WI38 (cell line): Measurements from ENCODE around the gene ZNF263.

Experiments used
- H3K4me3 ChIP-seq: 2 replicates; pipeline ENCODE4 v1.5.1; 2011; ENCODE audit warnings: low read depth, mild to moderate bottlenecking, control low read depth, low read length
- TF ChIP-seq, protein P1 (sequence below): IDR thresholded peaks from 2 replicates; pipeline ENCODE4 v1.5.1; 2012; ENCODE audit warnings: low read depth, mild to moderate bottlenecking, control low read depth, low read length

ZNF263 gene

DNA sequence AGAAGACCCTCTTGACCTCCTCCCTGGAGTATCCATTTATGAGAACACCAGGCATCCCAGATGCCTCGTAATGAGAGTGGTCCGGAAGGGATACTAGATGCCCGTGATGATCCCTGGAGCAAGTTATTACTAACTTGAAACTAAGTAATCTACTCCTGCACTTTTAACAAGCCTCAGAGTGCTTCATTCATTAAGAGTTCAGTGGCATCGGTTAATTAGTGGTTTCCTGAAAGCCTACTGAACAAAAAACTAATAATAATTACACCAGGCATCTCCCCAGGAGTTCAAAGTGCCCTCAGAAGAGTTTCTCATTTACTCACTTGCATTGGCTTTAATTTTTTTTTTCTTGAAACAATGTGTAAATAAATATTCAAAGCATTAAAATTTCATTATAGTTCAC is 44.2 kb downstream of the ZNF263 start:
- no peak overlapping the region for H3K4me3 ChIP-seq
- TF ChIP-seq, protein P1, sequence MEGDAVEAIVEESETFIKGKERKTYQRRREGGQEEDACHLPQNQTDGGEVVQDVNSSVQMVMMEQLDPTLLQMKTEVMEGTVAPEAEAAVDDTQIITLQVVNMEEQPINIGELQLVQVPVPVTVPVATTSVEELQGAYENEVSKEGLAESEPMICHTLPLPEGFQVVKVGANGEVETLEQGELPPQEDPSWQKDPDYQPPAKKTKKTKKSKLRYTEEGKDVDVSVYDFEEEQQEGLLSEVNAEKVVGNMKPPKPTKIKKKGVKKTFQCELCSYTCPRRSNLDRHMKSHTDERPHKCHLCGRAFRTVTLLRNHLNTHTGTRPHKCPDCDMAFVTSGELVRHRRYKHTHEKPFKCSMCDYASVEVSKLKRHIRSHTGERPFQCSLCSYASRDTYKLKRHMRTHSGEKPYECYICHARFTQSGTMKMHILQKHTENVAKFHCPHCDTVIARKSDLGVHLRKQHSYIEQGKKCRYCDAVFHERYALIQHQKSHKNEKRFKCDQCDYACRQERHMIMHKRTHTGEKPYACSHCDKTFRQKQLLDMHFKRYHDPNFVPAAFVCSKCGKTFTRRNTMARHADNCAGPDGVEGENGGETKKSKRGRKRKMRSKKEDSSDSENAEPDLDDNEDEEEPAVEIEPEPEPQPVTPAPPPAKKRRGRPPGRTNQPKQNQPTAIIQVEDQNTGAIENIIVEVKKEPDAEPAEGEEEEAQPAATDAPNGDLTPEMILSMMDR: no peak

DNA sequence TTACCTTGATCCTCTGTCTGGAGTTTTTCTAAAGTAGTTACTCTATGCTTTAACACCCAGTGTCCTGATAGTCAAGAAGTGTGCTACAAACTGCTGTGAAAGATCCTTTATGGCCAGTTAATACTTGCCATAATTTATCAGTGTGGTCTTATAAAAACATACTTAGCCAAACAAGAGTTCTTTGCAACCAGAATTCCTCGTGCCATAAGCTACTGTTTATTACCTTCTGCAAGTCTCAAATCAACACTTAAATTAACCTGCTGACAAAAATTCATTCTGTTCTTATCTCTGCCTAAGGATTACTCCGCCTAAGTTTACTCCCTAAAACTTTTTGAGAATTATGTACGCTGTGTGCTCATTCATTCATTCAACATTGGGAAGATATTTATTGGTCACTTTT is 44.8 kb downstream of the ZNF263 start:
- TF ChIP-seq, protein P1: no peak
- H3K4me3 ChIP-seq: no peak overlapping the region

DNA sequence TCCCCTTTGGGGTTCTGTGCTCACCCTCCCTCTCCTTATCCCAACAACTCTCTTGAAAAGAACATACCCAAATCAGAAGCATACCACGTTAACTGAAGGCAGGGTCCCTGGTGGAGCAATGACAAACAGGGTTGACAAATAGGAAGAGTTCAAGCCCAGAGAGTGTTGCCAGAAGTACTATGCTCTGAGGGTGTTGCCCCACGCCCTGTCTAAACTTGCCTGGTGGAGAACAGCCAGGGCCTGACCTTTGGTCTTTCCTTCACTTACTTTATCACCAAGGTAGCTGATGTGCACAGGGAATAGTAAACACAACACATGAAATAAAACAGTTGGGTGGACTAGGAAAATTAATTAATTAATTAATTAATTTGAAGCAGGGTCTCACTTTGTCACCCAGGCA is 45.4 kb downstream of the ZNF263 start:
- no peak overlapping the region for H3K4me3 ChIP-seq
- TF ChIP-seq, protein P1: no peak
